Measurements from ENCODE around the gene GPC3.

Gene GPC3

DNA sequence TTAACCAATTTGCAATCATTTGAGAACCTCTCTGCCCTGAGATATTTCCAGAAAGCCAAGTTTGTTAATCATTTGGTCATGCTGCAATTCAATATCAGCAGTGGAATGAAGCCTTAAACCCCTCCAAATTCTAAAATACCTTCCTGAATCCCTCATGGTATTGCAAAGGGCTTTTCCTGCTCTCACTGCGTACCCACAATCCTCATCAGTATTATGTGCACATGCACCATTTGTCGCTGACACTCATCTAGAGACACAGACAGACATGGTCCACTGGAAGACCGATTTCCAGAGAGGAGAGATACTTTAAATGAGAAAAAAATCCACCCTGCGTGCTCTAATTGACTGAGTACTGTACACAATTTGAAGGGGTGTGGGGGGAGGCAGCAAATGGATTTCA is 104.4 kb downstream of the GPC3 start:
- no peak for DNase-seq

GRCh38 chrX:133880032-133880443 is 105.4 kb downstream of the GPC3 start:
- no peak for DNase-seq

DNA sequence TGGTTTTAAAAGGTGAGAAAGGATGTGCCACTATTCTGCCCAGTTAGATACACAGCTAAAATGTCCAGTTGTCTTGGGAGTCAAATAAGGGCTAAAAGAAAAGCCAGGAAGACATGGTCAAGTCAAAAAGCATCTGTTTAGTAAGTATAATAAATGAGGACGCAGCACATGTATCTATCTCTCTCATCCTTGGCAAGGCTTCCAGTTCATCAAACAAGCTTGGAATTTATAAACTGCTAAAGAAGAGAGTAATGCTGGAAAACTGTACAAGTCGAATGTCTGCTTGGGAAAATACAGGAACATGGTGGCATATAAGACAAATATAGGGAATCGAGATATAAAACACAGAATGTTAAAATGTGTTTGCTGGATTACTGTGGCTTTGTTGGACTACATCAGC is 106.7 kb downstream of the GPC3 start:
- no peak for DNase-seq

DNA sequence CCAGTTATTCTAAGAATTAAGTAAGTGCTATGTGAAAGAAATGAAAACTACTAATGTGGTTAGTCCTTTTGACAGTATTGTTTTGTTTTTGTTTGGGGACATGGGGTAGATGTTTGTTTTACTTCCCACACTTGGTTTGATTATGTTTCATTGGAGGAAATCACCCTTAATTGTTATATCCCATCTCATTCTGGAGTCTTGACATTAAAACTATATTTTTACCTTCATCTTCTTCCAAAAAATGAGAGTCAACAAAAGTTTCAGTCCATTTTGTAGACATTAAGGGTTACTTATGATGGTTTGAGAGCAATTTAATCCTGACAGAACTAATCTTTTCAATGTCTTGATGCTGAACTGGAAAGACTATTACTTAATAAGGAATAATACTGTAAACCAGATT is 108.7 kb downstream of the GPC3 start:
- DNase-seq = no peak

- DNase-seq = no peak
These were observed 116.1 kb downstream of the GPC3 start for GRCh38 chrX:133869270-133869669.

- DNase-seq = no peak
These were observed 116.7 kb downstream of the GPC3 start for GRCh38 chrX:133868682-133869081.

DNA sequence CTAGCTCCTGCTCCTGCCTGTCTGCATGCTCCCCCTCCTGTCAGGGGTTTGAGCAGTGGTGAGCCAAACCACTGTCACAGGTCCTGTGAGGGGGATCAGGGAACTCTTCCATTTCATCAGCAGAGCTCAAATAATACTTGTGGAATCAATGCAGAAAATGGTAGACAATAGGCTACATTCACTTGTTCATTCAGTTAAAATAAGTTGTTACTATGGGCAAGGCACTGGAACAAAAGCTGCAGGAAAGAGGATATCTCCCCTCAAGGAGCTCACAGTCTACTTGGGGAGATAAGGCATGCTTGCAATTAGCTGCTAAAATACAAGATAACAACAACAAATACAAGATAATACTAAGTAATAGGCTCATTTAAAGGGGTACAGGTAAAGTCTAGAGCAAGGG is 117.1 kb downstream of the GPC3 start:
- DNase-seq = no peak

DNA sequence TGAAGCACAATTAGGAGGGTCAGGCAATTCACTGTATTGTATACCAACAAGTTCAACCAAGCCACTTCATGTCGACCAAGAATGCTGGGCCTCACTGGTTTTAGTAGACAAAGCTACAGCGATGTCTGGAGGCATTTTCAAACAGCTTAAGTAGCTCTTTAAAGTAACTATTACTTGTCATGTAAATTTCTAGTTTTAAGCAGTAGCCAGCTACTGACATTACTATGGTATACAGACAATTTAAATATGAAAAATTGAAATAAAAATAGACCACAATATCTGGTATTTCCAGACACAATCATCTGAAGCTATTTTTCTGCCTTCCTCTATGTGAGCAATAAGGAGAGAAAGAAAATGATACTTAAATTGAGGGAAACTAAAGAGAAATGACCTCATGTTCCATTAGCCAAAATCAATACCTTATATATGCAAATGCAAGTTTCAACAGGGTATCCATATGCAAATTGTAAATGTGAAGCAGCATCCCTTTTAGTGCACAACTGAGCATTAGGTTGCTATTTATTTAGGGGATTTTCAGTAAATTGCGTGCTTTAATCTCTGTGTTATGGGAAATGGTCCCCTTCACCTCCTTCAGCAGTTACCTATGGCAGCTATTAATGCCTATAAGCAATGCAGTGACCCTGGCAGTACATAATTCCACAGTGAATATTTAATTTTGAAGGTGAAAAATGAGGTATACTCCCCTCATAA is 119.5 kb downstream of the GPC3 start:
- DNase-seq = no peak

GRCh38 chrX:133864236-133864635 is 121.2 kb downstream of the GPC3 start:
- DNase-seq = no peak

- DNase-seq = no peak
These were observed 125.5 kb downstream of the GPC3 start for GRCh38 chrX:133859860-133860259.

DNA sequence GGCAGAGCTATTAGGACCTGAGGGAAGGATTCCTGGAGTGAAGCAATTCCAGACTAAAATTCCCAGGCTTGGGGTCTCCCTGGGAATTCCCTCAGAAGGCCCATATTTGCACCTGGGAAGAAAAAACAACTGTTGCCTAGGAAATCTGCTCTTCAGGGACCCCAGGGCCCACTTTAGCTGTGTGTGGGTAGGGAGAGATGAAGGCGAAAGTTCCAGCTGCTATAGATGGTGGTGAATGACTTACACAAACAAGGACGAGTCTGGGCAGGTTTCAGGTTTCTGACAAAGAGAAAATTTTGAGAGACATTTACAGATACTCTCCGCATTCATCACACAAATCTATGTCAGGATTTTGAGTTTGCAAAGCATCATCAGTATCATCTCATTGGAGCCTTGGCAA is 126.1 kb downstream of the GPC3 start:
- DNase-seq = no peak

DNA sequence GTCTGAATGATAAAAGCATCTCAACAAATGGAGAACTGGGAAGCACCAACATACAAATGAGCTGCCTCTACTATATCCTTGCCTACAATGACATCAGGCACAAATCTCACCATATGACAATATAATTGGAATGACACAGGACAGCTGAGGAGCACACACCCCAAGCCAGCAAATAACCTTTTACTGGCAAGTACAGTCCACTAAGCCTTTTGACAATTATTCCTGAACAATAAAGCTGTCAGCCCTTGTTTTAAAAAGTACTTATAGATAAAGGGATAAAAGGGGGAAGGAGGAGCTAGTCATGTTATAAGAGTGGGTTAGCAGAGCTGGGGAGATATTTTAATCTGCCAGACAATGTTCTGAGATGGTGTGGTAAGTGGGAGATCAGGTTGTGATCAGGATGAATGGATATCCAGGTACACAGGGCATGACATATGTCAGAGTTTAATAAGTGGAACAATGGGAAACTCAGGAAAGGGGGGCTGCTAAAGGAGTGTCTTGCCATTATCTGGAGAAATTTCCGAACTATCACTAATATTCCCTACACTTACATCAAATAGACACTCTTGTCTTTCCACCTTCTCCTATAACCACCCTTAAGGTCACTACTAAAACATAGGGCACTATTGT is 127.6 kb downstream of the GPC3 start:
- DNase-seq = no peak

- no peak for DNase-seq
These were observed 128.6 kb downstream of the GPC3 start for GRCh38 chrX:133856819-133857218.

DNA sequence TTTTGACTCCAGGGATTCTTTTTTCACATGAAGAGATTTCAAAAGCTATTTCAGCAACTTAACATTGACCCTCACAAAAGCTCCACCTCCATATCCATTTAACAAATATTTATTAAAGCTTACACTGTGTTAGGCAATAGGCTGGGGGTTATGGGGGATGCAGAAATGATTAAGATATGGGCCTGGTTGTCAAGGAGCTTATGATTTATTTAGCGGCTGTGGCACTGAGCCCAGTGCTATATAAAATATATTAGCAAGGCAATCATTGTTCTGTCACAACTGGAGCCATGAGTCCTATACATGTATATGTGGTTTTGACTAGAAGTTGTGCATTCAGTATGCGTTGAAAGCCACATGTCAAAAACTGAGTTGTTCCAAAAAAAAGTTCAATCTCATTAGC is 131.1 kb downstream of the GPC3 start:
- DNase-seq = no peak

GRCh38 chrX:133852837-133853356 is 132.5 kb downstream of the GPC3 start:
- no peak for DNase-seq

- DNase-seq = no peak
These were observed 133.0 kb downstream of the GPC3 start for GRCh38 chrX:133852401-133852800.

DNA sequence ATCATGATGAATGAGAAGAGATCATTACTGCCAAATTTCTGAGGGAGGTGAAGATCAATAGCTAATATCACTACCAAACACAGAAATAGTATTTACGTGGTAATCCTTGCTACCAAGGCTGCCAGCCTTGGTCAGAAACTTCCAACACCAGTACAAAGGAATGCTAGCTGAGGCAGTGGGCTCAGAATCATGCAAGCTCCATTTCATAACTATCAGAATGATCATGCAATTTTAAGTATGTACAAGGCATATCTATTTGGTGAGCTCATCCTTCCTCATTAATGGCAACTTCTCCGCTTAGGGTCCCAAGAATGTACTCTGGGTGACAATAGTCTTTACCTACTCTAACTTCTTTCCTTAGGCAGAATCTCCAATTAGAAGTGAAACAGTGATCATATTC is 135.0 kb downstream of the GPC3 start:
- DNase-seq = no peak

DNA sequence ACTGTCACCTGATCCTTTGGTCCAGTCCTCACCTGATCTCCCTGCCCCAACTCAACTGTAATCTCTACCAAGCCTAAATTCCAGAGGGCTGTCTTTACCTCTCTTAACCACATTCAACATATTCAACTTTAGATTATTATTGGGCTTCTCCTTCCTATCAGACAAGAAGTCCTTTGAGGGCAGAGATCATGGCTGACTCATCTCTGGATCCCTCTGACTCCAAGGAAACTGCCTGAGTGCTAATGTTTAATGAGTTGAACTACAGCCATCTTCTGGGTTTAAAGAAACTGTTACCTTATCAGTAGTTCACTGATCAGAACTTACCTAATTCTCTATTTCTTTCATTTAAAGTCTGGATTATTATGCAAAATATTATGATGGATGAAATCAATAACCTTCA is 135.7 kb downstream of the GPC3 start:
- no peak for DNase-seq

GRCh38 chrX:133847340-133847994 is 137.9 kb downstream of the GPC3 start:
- DNase-seq = no peak

GRCh38 chrX:133846311-133846710 is 139.1 kb downstream of the GPC3 start:
- no peak for DNase-seq

DNA sequence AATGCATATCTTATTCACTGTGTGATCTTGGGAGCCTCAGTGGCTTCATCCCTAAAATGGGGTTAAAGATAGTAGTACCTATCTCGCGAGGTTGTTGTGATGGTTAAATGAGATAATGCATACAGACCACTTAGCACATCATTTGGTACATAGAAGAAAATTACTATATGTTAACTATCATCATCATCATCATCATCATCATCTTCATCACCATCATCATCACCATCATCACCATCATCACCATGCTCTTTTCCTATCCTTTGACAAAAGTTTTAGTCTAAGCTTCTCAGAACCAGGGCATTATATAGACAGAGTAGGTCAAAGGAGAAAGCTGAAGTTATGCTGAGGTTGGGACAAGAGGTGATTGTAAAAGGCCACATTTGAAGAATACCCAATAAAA is 145.0 kb downstream of the GPC3 start:
- no peak for DNase-seq

GRCh38 chrX:133838761-133839676 is 146.4 kb downstream of the GPC3 start:
- peak; percentile 1 to 26 for DNase-seq

DNA sequence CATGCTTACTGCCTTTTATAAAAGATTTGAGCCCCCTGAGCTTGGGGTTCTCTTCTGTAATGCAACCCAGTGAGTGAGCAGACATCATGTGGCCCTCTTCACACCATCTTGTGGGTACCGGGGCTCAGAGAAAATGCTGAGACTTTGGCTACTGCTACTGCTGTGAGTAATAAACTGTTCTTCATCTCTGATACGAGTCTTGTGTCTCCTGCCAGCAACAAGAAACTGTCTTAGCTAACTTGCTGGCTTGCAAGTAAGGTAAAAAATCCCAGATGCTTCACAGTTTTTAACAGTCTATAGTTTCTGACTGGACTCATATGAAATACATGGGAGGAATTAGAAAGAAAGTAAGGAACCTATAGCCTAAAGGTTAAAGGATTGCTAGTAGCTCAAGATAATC is 148.3 kb downstream of the GPC3 start:
- DNase-seq = no peak
